A172 (cell line): ENCODE data around the gene MIER3. TPM values are rescaled to one million over a fixed set of nuclear protein-coding genes. Genes with fewer than 3 reads are reported as not detected.
"Not testable (repeated sequence)": the region's sequence is repeated elsewhere in the genome, so short reads cannot be mapped to it uniquely, and the experiment has no call there.

Experiments
- DNase-seq: peaks from one replicate; pipeline ENCODE4 v3.0.0-alpha.2; 2015; ENCODE audit warnings: low spot score
- total RNA-seq: library from RNA; depleted of rRNA; stranded (reverse); fragments of >200 nt; shearing (Covaris generic); gene quantifications from 2 replicates; pipeline ENCODE4 v1.2.3, GENCODE V29; 2014; rRNA removed

MIER3 gene, protein sequence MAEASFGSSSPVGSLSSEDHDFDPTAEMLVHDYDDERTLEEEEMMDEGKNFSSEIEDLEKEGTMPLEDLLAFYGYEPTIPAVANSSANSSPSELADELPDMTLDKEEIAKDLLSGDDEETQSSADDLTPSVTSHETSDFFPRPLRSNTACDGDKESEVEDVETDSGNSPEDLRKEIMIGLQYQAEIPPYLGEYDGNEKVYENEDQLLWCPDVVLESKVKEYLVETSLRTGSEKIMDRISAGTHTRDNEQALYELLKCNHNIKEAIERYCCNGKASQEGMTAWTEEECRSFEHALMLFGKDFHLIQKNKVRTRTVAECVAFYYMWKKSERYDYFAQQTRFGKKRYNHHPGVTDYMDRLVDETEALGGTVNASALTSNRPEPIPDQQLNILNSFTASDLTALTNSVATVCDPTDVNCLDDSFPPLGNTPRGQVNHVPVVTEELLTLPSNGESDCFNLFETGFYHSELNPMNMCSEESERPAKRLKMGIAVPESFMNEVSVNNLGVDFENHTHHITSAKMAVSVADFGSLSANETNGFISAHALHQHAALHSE
- 17.0 and 32.1 TPM in 2 replicates for total RNA-seq

DNA sequence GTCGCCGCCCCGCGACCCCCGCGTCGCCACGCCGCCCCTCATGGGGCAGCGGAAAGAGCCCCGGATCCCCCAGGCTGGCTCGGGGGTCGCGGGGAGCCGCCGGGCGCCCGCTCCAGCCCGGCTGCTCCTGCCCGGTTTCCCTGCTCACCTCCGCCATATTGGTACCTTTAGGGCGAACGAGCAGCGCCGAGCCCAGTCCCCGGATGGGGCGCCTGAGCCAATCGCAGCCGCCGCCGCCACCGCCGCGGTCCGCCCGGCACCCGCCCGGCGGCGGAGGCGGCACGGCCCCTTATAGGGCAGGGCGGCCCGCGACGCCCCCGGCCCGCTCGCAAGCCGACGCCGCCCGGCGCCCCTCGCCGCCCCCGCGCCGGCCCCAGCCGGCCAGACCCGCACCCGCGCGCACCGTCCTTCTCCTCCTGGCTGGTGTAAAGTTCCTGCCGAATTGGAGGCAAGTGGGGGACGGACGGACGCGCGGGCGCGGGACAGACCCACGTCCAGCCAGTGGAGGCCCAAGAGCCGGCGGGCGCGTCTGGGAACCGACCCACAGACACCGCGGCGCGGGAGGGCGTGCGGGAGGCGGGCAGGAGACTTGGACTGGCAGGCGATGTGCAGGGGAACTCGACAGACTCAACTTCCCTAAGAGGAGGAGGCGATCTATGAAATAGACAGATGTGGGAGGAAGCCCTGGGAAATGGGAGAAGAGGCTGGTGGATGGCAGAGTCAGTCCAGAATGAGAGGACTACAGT is at the start of gene MIER3:
Gene MIER3, minus strand, starts transcription at position 178 of the 746 bp plus-strand sequence. Its CDS starts 21 bp downstream, at position 157.
- peak; percentile 46 for DNase-seq

DNA sequence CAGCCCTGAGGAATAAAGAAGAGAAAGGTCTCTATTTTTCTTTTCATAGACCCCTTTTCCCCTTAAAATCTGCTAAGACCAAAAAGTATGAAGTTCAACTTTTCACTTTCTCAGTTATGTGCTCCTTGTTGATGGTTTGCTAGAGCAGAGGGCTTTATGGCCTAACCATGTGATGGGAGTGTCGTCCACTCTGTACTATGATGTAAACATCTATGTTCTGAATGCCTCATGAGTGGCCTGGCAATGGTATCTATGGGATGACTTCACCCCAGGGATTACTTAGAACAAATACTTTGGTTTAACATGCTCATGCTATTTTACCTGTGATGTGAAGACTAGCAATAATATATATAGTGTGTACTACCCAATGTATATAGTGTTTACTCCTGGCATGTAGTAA is 43.7 kb upstream of the MIER3 start:
- no peak for DNase-seq

DNA sequence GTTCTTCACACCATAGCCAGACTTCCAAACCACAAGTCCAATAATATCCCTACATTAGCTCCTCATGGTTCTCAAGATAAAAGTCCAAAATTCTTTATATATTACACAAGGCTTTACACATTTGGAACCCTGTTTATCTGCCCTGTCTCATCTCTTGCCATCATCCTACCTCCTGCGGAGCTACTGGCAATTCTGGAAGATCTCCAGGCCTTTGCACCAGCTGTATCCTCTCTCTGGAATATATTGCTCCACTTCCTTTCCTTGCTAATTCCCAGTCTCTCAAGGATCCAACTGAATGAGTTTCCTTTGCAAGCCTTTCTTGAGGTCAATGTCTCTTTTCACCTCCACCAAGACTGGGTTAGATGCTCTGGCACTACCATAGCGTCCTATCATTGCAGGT is 41.3 kb upstream of the MIER3 start:
- DNase-seq, result peak; percentile 10

DNA sequence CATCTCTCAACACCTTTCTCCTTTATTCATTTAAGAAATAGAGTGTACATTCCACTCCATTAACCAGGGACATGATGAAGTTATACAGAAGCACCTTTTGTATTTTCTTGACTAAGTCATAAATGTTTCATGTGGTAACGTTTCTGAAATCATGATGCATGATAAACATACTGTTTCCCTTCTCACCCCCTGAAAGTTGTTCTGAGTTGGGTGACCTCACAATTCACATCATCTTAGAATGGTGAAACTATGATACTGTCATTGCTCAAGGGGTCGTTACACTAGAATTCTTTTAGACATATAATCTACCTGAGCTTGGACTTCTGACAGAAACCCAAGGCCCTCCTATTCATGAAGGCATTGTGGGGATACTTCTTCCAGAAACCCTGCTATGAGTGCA is 37.8 kb upstream of the MIER3 start:
- DNase-seq, result no peak

DNA sequence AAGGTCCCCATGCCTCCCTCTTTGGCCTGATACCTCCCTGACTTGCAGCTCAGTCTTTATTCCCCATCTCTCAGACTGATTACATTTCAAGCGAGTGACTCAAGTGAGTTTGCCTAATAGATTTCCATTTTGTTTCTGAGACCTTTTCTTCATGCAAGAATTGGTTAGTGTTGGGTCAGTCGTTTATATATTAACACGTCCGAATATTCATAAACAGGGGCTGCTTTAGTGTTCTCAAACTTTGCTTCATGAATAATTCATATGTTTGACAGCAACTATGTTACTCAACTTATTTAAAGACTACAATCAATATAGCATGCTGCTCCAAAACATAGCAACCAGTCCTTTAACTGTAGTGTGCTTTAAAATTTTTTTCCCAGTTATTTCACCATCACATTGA is 36.6 kb upstream of the MIER3 start:
- no peak for DNase-seq

DNA sequence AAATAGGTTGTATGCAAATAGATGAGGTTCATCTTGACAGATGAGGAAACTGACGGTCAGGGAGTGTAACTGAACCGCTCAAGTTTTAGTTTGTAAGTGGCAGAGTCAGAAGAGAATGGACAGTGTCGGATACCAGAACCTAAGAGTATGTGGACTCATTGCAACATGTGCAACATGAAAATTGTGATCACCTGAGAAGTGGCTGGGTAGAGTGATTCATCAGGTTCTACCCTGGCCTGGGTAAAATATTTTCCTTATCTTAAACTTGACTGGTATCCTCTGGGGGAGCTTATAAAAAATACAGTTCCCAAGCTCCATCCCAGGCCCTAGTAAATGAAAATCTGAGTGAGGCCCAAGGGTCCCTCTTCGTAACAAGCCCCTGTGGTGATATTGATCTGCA is 35.2 kb upstream of the MIER3 start:
- DNase-seq, result no peak

DNA sequence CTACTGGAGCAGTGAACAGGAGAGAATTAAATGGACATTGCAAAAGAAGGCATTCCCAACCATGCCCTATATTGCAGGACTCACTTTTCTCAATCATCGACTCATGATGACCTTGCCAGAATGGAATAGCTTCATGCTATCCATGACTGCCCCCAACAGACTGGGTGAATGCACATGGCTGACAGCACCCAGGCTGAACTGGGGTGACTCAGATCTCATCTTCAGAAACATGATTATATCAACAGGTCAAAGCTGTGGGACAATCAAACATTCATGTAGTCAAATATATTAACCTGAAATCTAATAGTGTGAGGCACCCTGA is 34.7 kb upstream of the MIER3 start:
- no peak for DNase-seq

DNA sequence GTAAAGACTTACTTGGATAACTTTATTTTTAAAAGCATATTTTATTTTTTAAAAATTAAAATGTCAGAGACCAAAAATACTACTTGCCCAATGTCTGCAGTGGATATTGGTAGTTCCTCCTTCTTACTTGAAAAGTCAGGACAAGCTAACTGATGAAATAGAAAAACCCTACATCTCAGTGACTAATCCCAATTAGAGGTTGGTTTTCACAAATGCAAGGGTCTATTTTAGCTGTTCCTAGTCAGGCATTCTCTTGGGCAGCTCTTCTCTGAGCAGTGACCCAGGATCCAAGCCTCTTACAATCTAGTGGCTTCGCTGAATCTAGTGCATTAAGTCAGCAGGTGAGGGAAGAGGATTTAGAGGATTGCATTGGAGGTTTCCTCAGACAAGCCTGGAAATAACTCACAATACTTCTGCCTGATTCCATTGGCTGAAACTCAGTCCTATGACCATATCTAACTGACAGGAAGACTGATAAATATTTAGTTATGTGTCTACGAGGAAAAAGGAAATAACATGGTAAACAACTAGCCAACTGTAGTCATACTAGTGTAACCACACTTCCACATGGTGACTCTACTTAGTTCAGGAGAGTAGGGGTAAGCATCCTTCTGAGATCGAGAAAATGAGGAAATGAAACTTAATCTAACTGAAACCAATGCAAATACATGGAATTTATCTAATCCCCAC is 34.2 kb upstream of the MIER3 start:
- DNase-seq, result no peak

DNA sequence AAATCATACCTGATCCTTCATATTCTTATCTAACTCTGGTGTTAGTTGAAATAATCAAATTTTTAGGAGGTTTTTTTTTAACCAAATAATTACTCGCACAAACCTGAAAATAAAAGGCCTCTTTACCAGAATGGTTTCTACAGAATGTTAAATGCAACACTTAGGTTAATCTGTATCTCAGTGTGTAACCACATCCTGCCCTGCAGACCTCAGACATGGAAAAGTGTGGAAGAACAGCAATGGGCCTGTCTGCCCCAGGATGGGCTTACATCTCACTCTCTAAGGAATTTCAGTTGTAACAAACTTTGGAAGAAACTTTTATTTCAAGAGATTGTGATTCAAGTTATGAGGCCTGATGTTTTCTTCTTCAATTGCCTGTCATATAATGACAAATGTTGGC is 32.5 kb upstream of the MIER3 start:
- no peak for DNase-seq

DNA sequence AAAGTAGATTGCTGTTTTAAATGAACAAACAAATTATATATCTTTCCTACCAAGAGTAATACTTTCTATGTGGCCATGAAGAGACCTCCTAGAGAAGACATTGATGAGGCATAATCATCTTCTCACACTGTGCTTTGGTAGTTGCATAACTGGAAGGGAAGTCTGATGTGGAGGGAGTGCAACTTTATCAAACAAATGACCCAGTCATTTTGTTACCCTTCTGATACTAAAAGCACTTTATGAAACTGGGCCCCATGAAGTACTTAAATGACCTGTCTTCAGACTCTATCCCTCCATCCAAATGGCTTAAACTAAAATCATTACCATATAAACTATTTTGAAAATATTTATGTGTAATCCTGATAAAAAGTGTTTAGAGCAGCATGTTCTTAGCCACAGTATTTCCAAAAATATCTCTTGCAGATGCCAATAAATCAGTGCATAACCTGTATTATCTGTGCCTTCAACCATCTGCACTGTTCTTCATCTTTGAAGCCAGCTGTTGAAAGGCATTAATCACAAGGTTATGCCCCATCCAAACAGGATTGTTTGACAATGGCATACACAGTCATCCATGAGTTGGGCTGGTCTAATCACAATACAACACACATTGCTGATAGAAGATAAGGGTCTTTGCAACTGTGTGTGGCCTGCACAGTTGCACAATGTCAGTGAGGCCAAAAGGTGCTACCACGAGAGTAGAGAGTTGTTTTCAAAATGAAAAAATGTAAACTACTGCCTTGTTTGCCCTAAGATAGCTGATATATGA is 31.9 kb upstream of the MIER3 start:
- no peak for DNase-seq

DNA sequence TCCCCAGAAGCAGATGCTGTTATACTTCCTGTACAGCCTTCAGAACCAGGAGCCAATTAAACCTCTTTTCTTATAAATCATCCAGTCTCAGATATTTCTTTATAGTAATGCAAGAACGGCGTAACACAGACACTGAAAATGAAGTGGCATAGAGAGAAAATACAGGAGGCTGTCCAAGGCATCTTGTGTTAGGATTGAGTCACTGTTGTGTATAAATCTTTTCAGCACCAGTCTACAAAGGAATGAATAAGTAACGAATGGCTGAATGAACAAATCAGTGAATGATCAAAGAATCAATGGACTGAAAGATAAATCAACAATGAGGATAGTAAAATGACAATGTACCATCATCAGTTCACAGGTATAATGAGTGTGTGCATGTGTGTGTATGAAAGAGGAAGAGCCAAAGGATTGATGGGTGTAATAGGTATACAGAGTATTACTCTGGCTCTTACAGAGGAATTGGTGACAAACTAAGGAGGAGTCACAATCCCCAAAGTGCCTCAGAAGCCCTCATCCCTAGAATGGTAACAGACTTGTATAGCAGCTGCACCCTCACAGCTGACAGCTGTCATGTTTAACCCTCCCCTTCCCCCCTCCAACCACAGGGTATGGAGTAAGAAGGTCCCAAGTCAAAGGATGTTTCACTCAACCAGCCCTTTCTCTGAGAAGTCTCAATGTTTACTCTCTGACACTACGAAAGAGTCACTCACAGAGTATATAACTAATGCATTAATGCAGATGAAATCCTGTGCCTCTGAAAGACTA is 29.8 kb upstream of the MIER3 start:
- DNase-seq, result no peak

DNA sequence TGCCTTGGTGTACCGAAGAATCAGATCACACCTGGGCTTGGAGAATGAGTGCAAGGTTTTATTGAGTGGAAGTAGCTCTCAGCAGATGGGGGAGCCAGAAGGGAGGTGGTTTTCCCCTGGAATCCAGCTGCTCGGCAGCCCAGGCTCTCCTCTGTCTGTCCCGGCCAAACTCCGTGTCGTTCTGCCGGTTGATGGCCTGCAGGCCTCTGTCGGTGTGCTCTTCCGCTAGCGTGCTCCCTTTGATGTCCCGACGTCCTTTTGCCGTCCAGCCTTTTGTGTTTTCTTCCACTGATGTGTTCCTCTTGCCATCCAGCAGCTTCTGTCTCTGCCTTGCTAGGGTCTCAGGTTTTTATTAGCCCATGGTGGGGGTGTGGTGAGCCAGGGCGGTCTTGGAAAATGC is 28.0 kb upstream of the MIER3 start:
- DNase-seq, result no peak

DNA sequence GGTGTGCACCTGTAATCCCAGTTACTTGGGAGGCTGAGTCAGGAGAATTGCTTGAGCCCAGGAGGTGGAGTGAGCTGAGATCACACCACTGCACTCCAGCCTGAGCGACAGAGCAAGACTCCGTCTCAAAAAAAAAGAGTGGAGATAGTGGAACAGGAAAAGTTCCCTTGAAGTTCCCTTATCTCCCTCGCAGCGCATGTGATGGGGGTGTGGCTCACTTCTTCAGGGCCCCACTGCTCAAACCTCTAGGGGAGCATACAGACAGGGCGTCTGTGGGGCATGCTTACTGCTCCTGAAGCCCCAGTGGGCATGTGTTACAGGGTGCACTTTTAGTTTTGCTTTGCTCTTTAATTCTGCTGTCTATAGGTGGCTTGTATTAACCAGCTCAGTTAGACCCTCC is 27.6 kb upstream of the MIER3 start:
- DNase-seq, result not testable (repeated sequence)

DNA sequence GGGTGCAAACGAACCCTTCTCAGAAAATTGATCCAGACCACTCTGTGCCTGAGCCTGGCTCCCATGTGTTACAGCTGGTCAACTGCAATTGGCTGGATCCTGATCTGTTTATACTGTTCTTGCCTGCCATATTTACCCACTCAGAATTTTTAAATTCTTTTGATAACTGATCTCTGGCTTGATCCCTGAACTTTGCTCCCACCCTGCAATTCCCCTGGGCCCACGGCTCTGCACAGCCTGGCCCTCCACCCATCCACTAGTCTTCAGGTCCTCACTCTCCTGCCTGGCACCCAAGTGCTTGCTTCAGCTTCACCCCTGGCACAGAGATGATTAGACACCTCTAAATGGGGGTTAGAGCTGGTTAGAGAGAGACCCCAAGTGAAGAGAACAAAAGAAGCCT is 25.9 kb upstream of the MIER3 start:
- DNase-seq, result no peak

DNA sequence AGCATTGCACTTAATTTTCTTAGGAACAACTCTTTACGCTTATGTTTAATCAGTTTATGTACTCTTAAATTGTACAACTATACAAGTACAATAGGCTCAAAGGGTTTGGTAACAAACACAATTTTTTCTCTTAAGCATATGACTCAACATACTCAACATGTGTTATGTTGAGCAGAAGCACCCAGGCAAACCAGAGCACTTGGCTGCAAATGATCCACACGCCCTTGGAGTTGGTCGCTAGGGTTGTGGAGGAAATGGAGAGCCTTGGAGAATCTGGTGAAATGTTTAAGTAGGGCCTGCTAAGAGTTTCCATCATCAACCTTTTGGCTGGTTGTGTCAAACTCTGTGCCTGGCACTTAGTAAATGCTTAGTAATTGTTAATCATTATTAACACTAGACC is 25.1 kb upstream of the MIER3 start:
- no peak for DNase-seq

DNA sequence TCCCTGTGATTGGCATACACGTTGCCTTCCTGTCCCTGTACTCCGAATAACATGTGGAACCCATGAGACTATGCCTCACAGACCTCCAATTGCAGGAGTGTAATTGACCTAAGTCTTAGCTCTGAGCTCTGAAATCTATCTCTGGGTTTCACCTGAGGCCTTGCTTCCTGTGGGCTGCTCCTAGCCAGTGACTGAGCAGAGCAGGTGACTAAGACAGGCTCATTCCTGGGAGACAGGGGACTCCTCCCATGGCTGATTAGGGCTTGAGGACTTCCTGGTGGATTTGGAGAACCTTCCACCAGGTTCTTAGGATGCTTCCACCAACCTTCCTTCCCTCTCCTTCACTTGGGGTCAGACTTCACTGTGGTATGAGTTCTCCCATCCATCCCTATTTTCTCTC is 22.3 kb upstream of the MIER3 start:
- DNase-seq, result no peak

DNA sequence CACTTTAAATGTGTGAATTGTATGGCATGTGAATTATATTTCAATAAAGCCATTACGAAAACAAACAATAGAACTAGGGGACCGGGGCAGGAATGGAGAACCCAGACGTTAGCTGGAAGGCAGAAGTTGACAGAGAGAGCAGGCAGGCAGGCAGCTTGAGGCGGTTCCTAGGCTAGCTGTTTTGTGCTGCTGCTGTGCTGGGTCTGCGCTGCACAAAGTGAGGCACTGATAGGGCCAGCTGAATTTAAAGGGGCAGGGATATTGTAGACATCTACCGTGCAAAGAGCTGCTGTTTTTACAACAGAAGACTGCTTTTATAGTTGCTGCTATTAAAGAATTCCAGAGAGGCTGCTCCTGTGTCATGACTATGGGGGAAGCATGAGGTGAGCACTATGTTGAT is 21.6 kb upstream of the MIER3 start:
- no peak for DNase-seq

DNA sequence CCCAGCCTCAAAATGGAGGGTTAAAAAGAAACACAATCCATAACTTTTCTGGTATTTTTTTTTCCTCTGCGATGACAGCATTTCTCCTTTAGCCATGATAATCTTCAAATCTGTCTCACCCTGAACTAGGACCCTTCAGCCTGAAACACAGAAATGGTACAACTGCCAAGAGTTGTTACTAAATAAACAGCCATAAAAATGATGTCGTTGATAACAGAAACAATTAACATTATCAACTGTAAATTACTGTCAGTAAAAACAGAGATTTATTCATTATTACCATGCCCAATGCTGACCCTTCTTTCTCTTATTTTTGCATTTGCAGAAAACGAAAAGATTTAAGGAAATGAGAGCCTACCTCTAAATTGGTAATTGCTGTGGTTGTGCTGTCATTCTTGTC is 19.4 kb upstream of the MIER3 start:
- no peak for DNase-seq

DNA sequence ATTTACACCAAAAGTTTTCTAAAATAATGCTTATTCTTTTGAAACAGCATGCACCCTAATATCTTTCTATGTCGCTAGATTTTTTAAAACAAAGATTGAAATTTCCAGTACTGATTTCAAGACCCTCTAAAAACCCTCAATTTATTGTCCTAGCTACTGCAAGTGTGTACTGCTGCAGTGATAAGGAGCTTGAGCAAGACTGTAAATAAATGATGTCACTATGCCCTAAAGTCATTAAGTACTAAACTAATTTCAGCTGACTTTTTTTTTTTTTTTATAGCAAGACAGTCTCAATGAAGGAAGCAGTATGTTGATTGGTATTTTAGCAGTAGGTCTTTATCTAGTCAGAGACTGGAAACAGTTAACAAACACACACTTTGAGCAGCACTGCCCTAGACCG is 12.2 kb upstream of the MIER3 start:
- DNase-seq, result no peak

DNA sequence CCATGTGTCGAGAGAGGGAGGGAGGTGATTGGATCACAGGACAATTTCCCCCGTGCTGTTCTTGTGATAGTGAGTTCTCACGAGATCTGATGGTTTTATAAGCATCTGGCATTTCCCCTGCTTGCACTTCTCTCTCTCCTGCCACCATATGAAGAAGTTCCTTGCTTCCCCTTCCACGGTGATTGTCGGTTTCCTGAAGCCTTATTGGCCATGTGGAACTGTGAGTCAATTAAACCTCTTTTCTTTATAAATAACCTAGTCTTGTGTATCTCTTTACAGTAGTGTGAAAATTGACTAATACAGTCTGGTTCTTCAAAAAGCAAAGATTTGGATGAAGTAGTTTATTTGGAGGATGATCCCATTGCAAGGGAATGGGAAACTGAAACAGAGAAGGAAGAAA is 11.3 kb upstream of the MIER3 start:
- DNase-seq, result no peak

DNA sequence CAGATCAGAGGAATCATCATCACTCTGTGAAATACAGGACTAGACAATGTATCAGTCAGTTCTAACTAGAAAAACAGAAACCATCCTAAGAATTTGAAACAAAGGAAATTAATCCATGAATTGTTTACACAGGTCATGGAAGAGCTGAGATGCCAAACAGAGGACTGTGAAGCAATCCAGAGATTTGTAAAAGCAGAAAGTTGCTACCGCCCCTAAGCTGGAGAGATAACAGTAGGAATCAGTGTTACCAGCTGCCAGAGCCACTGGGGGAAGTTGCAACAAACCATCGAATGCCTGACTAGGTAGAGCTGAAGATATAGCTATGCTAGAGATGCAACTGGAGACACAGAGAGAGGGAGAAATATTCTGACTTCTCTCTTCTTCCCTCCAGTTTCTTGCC is 10.4 kb upstream of the MIER3 start:
- no peak for DNase-seq
